Nephron (organoid): ENCODE data around the gene AICDA.

Experiments
- H3K27ac Mint-ChIP-seq, 3 experiments: 2 replicates each; pipeline ENCODE4 v1.8.0; 2020; ENCODE audit warnings: mixed read lengths in 3 of 3, mild to moderate bottlenecking in 2 of 3, moderate library complexity in 1 of 3
- H3K27me3 Mint-ChIP-seq: 2 replicates; pipeline ENCODE4 v1.8.0; 2021; ENCODE audit warnings: low read depth, mild to moderate bottlenecking, moderate library complexity, mixed read lengths
- H3K36me3 Mint-ChIP-seq: 2 replicates; pipeline ENCODE4 v1.8.0; 2020; ENCODE audit warnings: low read depth, mixed read lengths
- H3K4me1 Mint-ChIP-seq: 2 replicates; pipeline ENCODE4 v1.8.0; 2020; ENCODE audit warnings: mixed read lengths
- H3K4me3 Mint-ChIP-seq, 3 experiments: 2 replicates each; pipeline ENCODE4 v1.8.0; 2020; ENCODE audit warnings: mild to moderate bottlenecking in 3 of 3, mixed read lengths in 3 of 3, moderate library complexity in 2 of 3
- H3K9me3 Mint-ChIP-seq: 2 replicates; pipeline ENCODE4 v1.8.0; 2020; ENCODE audit warnings: mixed read lengths
- TF ChIP-seq, protein P1 (sequence below), 3 experiments: fragments of 200-600 bp; sonication (generic); IDR thresholded peaks; one replicate each; pipeline ENCODE4 v1.5.0; 2021; ENCODE audit warnings: antibody characterized with exemption in 3 of 3; ENCODE audit not compliant: unreplicated experiment in 3 of 3

The AICDA gene

GRCh38 chr12:8612629-8613028, at the start of gene AICDA:
Gene AICDA, minus strand, starts transcription at chr12:8612859. Its CDS starts 92 bp downstream, at chr12:8612767.
- TF ChIP-seq, protein P1, sequence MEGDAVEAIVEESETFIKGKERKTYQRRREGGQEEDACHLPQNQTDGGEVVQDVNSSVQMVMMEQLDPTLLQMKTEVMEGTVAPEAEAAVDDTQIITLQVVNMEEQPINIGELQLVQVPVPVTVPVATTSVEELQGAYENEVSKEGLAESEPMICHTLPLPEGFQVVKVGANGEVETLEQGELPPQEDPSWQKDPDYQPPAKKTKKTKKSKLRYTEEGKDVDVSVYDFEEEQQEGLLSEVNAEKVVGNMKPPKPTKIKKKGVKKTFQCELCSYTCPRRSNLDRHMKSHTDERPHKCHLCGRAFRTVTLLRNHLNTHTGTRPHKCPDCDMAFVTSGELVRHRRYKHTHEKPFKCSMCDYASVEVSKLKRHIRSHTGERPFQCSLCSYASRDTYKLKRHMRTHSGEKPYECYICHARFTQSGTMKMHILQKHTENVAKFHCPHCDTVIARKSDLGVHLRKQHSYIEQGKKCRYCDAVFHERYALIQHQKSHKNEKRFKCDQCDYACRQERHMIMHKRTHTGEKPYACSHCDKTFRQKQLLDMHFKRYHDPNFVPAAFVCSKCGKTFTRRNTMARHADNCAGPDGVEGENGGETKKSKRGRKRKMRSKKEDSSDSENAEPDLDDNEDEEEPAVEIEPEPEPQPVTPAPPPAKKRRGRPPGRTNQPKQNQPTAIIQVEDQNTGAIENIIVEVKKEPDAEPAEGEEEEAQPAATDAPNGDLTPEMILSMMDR (IDR thresholded peaks at IDR 0.05; ENCODE audit: unreplicated experiment in 3 of 3), result no peak
- no peaks in the 10 kb centered on the region for H3K9me3 Mint-ChIP-seq
- H3K4me1 Mint-ChIP-seq, result peaks cover 21% of the 10 kb centered on the region
- no peak within 1 kb of the TSS for H3K4me3 Mint-ChIP-seq
- peaks cover under 1% of the 10 kb centered on the region for H3K27me3 Mint-ChIP-seq
- H3K36me3 Mint-ChIP-seq, result no peaks in the 10 kb centered on the region
- no peak within 1 kb of the TSS for H3K27ac Mint-ChIP-seq

GRCh38 chr12:8661751-8662150, 49.1 kb upstream of the AICDA start:
- TF ChIP-seq, protein P1 (IDR thresholded peaks at IDR 0.05; ENCODE audit: unreplicated experiment in 3 of 3), result no peak
- Mint-ChIP-seq H3K36me3 (no peaks in the 10 kb centered on the region), H3K27me3 (no peaks in the 10 kb centered on the region), H3K9me3 (no peaks in the 10 kb centered on the region), H3K4me3 (no peak overlapping the region), H3K4me1 (peaks cover 4% of the 10 kb centered on the region), H3K27ac (no peak overlapping the region)

GRCh38 chr12:8661016-8661415, 48.4 kb upstream of the AICDA start:
- no peak overlapping the region for H3K4me3 Mint-ChIP-seq

GRCh38 chr12:8658346-8658745, 45.7 kb upstream of the AICDA start:
- TF ChIP-seq, protein P1 (IDR thresholded peaks at IDR 0.05; ENCODE audit: unreplicated experiment in 3 of 3), result no peak
- Mint-ChIP-seq H3K36me3 (no peaks in the 10 kb centered on the region), H3K27me3 (peaks cover 5% of the 10 kb centered on the region), H3K4me1 (no peaks in the 10 kb centered on the region), H3K9me3 (no peaks in the 10 kb centered on the region), H3K4me3 (no peak overlapping the region), H3K27ac (no peak overlapping the region)

More at GRCh38 chr12:8661016-8661415, 48.4 kb upstream of the AICDA start:
- Mint-ChIP-seq H3K4me1 (peaks cover 4% of the 10 kb centered on the region), H3K9me3 (no peaks in the 10 kb centered on the region), H3K27me3 (no peaks in the 10 kb centered on the region), H3K27ac (no peak overlapping the region), H3K36me3 (no peaks in the 10 kb centered on the region)
- TF ChIP-seq, protein P1 (IDR thresholded peaks at IDR 0.05; ENCODE audit: unreplicated experiment in 3 of 3), result no peak

DNA sequence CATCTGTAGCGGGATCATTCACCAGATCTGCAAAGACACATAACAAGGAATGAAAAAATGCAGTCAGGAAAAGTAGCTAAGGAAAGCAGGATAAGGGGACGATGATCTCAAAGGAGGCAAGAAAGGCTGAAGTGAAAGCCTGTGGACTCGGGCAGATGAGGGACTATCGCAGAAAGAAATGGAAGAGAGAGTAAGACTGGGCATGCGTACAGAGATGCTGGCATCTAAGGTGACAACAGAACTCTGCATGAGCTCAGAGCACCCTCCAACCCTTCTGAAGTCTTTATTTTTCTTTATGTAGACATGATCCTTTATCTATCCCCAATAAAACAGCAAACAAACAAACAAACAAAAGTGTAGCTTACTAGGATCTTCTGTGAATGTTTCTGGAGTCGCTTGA, 42.8 kb upstream of the AICDA start:
- Mint-ChIP-seq H3K4me3 (no peak overlapping the region), H3K36me3 (no peaks in the 10 kb centered on the region), H3K27ac (no peak overlapping the region), H3K27me3 (peaks cover 5% of the 10 kb centered on the region), H3K4me1 (no peaks in the 10 kb centered on the region), H3K9me3 (no peaks in the 10 kb centered on the region)
- TF ChIP-seq, protein P1 (IDR thresholded peaks at IDR 0.05; ENCODE audit: unreplicated experiment in 3 of 3), result no peak

DNA sequence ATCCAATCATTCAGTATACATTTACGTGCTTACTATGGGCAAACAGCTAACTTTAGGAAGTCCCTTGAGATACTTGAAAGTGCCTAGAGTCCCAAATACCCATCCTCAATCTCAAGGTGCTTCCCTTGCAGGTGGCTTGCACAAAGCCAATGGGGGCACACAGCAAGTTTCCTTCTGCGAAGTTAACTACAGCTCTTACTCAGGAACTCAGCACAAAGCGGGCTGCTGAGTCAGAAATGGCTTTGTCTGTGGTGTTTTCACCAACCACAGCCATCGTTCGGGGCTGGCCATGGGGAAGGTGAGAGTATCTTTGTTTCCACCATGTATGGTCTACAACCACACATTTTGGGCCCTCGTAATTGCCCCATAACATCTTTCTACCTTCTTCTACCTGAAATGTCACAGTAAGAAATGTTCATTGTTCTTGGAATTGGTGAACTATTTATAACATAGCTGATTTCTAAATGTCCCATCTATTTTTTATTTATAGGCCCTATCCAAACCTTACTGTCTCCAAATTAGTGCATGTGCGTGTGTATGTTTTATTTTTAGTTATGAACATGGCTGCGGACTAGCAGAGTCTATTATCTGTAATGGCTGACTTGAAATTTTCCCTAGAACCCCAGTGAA, 36.0 kb upstream of the AICDA start:
- H3K36me3 Mint-ChIP-seq, result no peaks in the 10 kb centered on the region
- no peak overlapping the region for H3K4me3 Mint-ChIP-seq
- H3K27ac Mint-ChIP-seq, result no peak overlapping the region
- H3K4me1 Mint-ChIP-seq, result no peaks in the 10 kb centered on the region
- H3K27me3 Mint-ChIP-seq, result no peaks in the 10 kb centered on the region
- TF ChIP-seq, protein P1 (IDR thresholded peaks at IDR 0.05; ENCODE audit: unreplicated experiment in 3 of 3), result no peak
- H3K9me3 Mint-ChIP-seq, result no peaks in the 10 kb centered on the region
